A549 treated with RU486 at 1 μM for 4 hours (cell line): ENCODE results near the gene IFI6. TPM values are rescaled to one million over a fixed set of nuclear protein-coding genes. Genes with fewer than 3 reads are reported as not detected.

Source experiments
- total RNA-seq: library from RNA; stranded (reverse); fragments of 200-300 nt; extraction: Qiagen RNA extraction; gene quantifications from 5 replicates; pipeline ENCODE4 v1.2.3, GENCODE V29; 2022; ENCODE audit warnings: low read depth

Gene IFI6, protein sequence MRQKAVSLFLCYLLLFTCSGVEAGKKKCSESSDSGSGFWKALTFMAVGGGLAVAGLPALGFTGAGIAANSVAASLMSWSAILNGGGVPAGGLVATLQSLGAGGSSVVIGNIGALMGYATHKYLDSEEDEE
- 10.4 to 16.5 TPM (median 14.8 TPM) in 5 replicates for total RNA-seq

DNA sequence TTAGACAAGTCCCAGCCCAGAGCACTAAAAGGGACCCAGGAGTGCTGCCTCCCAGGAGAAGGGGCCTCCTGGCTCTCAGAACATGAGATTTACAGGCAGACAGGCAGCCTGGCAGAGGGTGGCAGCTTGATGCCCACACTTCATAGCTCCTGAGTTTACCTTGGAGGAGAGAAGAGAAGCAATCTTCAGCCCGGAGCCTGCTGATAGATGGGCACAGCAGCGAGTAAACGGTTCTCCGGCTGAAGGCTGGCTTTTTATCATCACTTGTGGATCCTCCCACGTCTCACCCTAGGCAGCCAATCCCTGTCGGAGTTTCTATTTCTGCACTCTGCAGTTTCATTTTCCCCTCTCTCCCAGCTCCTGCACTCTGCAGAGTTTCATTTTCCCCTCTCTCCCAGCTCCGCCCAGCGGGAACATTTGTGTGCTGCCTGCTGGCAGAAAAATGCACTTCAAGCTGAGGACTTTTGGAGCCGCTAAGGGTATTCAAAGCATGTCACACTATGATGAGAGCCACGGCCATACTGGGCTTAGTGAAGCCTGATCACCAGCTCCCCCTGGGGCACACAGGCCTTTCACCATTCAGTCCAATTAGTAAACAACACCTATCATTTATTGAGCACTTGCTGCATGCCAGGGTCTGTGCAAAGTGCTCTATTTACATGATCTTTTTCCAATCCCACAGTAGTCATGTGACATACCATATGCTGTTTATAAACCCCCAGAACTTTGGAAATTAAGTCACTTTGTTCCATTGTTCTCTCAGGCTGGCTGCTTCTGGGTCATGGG lies at the start of gene IFI6:
Gene IFI6, minus strand, starts transcription at position 229 of the 786 bp plus-strand sequence. CDS start 2,878 bp downstream, outside the sequence.

DNA sequence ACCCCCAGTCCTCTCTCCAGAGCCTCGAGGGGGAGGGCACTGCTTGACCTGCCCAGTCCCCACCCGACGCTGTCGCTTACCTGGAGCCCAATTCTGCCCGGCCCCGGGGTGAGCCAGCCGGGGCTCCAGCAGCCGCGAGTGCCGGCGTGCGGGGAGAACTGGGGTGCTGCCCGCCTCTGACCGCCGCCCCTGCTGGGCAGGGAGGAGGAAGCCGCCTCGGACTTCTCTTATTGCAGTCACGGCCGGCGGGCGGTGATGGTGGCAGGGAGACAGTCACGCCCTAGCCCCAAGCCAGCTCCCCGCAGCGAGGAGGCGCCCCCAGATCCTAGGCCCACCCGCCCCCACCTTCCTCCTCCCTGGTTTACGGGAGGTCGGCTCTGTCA lies 37.0 kb downstream of the IFI6 start, which contains the start of gene FGR:
Gene FGR, minus strand, starts transcription at position 201 of the 383 bp plus-strand sequence. CDS start 11,269 bp downstream, outside the sequence.

Other genes starting within 250 kb of the IFI6 start
- 39.2 to 51.6 TPM (median 50.2 TPM) in 5 replicates for gene WASF2, start 182.0 kb downstream of the IFI6 start, total RNA-seq
- gene AHDC1, start 68.0 kb downstream of the IFI6 start, total RNA-seq = 11.2 to 20.0 TPM (median 19.3 TPM) in 5 replicates
- 0.06 to 0.09 TPM in 2 of 5 replicates, not detected in the others for gene FGR, start 37.0 kb downstream of the IFI6 start, total RNA-seq
- 4.4 to 5.7 TPM (median 4.9 TPM) in 5 replicates for gene FAM76A, start 53.8 kb upstream of the IFI6 start, total RNA-seq
- gene STX12, start 101.0 kb upstream of the IFI6 start, total RNA-seq = 8.4 to 9.5 TPM (median 8.6 TPM) in 5 replicates
- 36.4 to 41.1 TPM (median 37.6 TPM) in 5 replicates for gene PPP1R8, start 158.6 kb upstream of the IFI6 start, total RNA-seq
- 0.60 to 1.2 TPM (median 0.67 TPM) in 5 replicates for gene THEMIS2, start 200.4 kb upstream of the IFI6 start, total RNA-seq
- 35.9 to 41.6 TPM (median 38.8 TPM) in 5 replicates for gene RPA2, start 242.4 kb upstream of the IFI6 start, total RNA-seq